AG09319 (cell line): Measurements from ENCODE around the gene KRTAP10-2.

ENCODE experiments used
- DNase-seq: peaks from one replicate; pipeline ENCODE4 v3.0.0-alpha.2; 2010; ENCODE audit warnings: low read depth; ENCODE audit errors: extremely low read depth
- TF ChIP-seq, protein P1 (sequence below): IDR thresholded peaks from 2 replicates; pipeline ENCODE4 v1.5.1; 2011; ENCODE audit warnings: low read depth, mild to moderate bottlenecking, inconsistent platforms, low read length, moderate library complexity

Gene KRTAP10-2

DNA sequence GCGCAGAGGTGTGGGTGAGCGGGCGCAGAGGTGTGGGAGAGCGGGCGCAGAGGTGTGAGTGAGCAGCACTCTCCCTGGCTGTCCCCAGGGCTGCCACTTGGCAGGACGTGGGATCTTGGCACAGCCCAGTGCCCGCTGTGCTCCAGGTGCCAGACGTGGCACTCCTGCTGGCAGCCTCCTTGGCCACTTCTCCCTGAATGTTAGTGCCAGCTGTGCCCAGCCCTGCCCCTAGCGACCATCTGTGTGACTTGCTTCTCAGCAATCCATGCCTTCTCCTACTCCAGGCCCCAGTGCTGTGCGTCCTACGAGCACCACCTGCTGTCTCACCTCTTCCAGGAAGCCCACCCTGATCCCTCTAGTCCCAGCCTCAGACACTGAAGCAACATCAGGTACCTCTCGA lies 41.8 kb downstream of the KRTAP10-2 start:
- TF ChIP-seq, protein P1, sequence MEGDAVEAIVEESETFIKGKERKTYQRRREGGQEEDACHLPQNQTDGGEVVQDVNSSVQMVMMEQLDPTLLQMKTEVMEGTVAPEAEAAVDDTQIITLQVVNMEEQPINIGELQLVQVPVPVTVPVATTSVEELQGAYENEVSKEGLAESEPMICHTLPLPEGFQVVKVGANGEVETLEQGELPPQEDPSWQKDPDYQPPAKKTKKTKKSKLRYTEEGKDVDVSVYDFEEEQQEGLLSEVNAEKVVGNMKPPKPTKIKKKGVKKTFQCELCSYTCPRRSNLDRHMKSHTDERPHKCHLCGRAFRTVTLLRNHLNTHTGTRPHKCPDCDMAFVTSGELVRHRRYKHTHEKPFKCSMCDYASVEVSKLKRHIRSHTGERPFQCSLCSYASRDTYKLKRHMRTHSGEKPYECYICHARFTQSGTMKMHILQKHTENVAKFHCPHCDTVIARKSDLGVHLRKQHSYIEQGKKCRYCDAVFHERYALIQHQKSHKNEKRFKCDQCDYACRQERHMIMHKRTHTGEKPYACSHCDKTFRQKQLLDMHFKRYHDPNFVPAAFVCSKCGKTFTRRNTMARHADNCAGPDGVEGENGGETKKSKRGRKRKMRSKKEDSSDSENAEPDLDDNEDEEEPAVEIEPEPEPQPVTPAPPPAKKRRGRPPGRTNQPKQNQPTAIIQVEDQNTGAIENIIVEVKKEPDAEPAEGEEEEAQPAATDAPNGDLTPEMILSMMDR: no peak
- DNase-seq: no peak

DNA sequence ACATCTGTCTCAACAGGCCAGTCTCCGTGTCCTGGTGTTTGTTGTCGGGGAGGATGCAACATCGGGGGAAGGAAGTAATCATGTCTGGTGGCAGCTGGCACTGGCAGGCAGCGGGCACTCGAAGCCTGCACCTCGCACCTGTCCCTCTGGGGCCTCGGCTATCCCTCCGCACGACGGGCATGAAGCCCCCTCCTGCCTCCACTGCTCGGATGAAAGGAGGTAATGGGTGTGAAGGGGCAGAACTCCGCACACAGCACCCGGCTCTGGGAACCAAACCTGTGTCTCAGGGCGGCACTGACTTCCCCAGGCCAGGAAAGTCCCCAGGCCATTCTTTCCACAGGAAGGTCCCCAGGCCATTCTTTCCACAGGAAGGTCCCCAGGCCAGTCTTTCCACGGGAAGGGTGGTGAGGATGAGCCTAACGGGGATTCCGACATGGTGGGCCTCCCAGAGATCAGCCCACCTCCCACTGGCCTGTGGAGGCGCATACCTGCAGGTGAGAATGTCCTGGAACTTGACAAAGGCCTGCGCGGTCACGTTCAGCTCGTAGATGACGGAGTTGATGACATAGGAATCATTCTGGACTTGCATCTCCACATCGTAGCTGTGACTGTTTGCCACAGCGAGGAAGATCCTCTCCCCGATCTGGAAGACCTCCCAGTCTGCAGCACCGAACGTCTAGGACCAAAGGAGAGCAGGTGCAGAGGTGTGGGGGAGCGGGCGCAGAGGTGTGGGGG lies 42.4 kb downstream of the KRTAP10-2 start:
- no peak for DNase-seq
- TF ChIP-seq, protein P1: no peak

DNA sequence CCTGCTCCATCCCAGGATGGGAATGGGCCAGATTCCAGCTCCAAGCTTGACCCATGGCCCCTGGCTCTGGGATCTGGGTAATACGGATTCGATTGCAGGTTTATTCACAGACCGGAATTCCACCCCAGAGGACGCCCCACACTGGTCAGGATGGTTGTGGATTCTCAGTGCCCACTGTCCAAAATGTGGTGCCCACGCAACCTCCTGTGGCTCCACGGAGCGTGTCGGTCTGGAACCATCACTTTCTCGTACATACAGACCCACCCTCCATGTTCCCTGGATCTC lies 42.9 kb downstream of the KRTAP10-2 start:
- DNase-seq: no peak
- TF ChIP-seq, protein P1: no peak

DNA sequence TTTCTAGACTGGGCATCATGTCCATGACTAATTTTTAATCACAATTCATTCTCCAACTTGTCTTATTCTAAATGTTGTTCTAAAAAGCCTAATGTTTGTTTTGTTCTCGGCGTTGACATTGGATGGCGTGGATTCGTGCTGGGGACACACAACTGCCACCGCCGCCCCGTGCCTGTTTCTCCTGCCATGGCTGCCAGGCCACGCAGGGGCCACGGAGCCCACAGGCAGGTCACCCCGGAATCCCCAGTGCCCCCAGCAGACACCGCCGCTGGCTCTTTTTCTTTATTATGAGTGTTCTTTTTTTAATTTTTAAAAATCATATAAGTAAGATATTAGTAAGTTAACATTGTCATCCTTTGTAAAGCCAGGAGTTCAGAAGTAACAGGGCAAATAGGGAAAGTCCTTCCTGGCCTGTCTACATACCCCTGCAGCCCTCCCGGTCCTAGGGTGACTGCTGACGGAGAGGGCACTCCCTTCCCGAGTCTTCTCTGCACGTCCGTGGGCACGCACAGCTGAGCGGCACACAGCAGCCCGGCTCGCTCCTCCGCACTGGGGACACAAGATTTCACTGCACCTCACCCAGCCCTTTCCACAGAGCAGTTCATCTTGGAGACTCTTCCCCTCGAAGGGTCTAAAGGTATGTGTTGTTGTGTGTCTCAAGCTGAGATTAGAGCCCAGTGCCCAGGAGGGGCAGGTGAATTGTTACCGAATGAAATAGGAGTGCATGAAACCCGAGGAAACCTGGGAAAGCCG lies 43.5 kb downstream of the KRTAP10-2 start:
- DNase-seq: no peak
- TF ChIP-seq, protein P1: no peak

DNA sequence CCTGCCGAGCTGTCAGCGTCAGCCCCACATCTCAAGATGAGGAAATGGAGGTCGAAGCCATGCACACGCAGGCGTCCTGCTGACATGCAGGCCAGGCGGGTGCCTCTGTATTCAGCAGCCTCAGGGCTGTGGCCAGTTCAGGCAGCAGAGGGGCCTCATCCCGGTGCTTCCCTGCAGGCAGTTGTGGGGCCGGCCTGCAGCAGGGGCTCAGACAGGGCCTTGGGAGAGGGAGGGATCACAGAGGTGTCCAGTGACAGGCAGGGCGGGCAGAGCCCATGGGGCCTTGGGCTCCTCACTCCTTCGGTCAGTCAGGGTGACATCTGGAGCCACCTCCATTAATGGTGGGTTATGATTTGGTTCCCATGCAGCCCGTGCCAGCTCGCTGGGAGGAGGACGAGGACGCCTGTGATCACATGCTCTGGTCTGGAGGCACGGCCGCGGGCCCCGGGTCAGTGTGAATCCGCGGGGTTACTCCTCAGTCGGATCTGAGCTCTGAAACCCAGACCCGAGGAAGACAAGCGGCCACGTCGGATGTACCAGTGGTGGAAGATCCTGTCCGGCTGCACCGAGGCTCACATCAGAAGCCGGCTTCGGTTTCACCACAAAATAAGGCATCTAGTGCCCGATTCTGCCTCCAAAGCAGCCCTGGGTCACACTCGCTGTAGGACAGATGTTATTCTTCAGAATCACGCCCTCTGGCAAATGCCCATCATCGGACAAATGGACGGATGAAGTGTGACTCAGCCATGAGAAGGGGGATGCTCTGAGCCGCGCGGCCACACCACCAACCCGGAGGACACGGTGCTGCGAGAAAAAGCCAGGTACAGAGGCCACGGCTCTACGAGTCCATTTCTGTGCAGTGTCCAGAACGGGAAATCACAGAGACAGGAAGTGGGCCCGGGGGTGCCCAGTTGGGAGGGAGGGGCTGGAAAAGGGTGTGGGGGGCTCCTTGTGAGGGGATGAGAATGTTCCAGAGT lies 44.7 kb downstream of the KRTAP10-2 start:
- TF ChIP-seq, protein P1: no peak
- no peak for DNase-seq

DNA sequence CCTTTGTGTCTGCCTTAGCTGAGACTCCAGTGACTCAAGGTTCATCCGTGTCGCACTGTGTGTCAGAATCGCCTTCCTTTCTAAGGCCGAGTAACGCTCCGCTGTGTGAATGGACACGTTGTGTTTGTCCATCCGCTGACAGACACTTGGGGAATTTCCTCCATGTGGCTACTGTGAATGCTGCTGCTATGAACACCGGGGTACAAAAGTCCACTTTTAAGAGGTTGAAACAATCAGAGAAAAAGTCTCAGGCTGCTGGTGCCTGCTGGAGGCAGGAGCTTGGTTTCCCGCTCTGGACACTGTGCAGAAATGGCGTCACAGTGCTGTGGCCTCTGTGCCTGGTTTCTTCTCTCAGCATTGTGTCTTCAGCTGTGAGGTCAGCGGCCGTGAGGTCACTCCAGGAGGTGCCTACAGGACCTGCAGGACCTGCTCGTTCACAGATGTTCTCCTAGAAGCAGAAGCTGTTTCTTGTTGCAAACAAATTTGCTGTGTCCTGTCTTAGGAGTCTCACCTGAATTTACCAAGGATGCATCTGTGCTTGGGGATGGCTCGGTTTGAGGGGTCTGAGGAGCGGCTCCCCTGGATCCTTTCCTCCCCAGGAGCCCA lies 45.5 kb downstream of the KRTAP10-2 start:
- TF ChIP-seq, protein P1: no peak

More for the DNA sequence above, 45.5 kb downstream of the KRTAP10-2 start:
- no peak for DNase-seq
